Sigmoid colon (tissue), 7 donors: ENCODE measurements around the gene NIPAL3. TPM values are rescaled to one million over a fixed set of nuclear protein-coding genes. Genes with fewer than 3 reads are reported as not detected.

Experiments
- DNase-seq: peaks from one replicate; pipeline ENCODE4 v3.0.0-alpha.2; 2019
- H3K27ac ChIP-seq, 4 donors: fragments of 200-600 bp; sonication (generic); one replicate each; pipeline ENCODE4 v1.5.1; 2016 to 2019; ENCODE audit warnings: mild to moderate bottlenecking in 1 of 4
- H3K27me3 ChIP-seq, 3 donors: fragments of 200-600 bp; sonication (generic); one replicate each; pipeline ENCODE4 v1.5.1; 2019; ENCODE audit warnings: mild to moderate bottlenecking in 1 of 3
- H3K36me3 ChIP-seq, 4 donors: fragments of 200-600 bp; sonication (generic); one replicate each; pipeline ENCODE4 v1.5.1; 2016 to 2019
- H3K4me1 ChIP-seq, 4 donors: fragments of 200-600 bp; sonication (generic); one replicate each; pipeline ENCODE4 v1.5.1; 2017 to 2019
- H3K4me3 ChIP-seq, 4 donors: fragments of 200-600 bp; sonication (generic); one replicate each; pipeline ENCODE4 v1.5.1; 2017 to 2019; ENCODE audit warnings: mild to moderate bottlenecking in 2 of 4, moderate library complexity in 1 of 4
- H3K9me3 ChIP-seq, 4 donors: fragments of 200-600 bp in 3 of 4; sonication (generic) in 3 of 4; one replicate each; pipeline versions ENCODE4 v1.5.1 to v1.6.1; 2013 to 2019
- EP300 ChIP-seq, 4 donors: sonication (generic); formaldehyde crosslinking; IDR thresholded peaks; one replicate each; pipeline ENCODE4 v1.6.1; 2017; ENCODE audit warnings: antibody characterized with exemption in 4 of 4
- POLR2A ChIP-seq, 2 donors: fragments of 450-650 bp; IDR thresholded peaks; one replicate each; pipeline ENCODE4 v1.6.1; 2016; ENCODE audit warnings: antibody characterized with exemption in 2 of 2, mild to moderate bottlenecking in 2 of 2, moderate library complexity in 2 of 2
- POLR2AphosphoS5 ChIP-seq, 4 donors: sonication (generic); formaldehyde crosslinking; IDR thresholded peaks; one replicate each; pipeline ENCODE4 v1.6.1; 2017; ENCODE audit warnings: antibody characterized with exemption in 4 of 4
- WGBS, 2 donors: extraction: QIAGEN DNeasy Blood & Tissue Kit; methylation state at CpG; one replicate each; pipeline ENCODE4 v1.1.7; 2013; 5-methylcytosine and 5-hydroxymethylcytosine counted together
- intact Hi-C: fragments of 100-400 bp; cut with DNase I; formaldehyde crosslinking; loops from one replicate; pipeline ENCODE4 v1.15.1; 2023
- polyA plus RNA-seq, 3 donors: library from polyadenylated mRNA; stranded (reverse); fragments of 200-250 nt; gene quantifications; one replicate each; pipeline ENCODE4 v1.2.3, GENCODE V29; 2013
- total RNA-seq, 4 donors: library from RNA; depleted of rRNA; stranded (reverse); fragments of >200 nt; gene quantifications; one replicate each; pipeline ENCODE4 v1.1.0, GENCODE V29; 2016
- TF ChIP-seq, protein P1 (sequence below), 4 experiments: fragments of 450-650 bp in 3 of 4; fragments of 200-600 bp in 1 of 4; IDR thresholded peaks; one replicate each; pipeline ENCODE4 v1.5.1; 2016 to 2019; ENCODE audit warnings: antibody characterized with exemption in 4 of 4, mild to moderate bottlenecking in 3 of 4, moderate library complexity in 2 of 4
- donor health status: healthy with polysubstance abuse.
- donor health status: Bipolar disorder and iron deficiency.
- donor health status: healthy.

NIPAL3 gene
- total and polyA plus RNA-seq, 7 donors, result 5.8 to 53.2 (median 23.7) TPM

DNA sequence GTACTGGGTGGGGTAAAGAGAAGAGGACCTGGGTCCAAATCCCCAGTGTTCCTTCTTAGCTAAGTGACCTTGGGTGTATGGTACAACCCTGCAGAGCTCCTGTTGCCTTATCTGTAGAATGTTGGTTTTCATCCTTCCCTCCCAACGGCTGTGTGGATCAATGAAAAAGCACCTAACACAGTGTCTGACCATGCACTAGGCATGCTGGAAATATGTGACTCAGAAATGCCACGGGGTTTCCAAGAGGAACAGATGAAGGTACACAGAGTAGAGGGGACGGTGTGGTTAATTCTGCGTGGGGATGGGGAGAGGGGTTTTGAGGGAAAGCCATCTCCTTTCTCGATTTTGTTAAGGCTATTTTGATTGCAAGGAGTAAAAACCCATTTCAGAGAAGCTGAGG lies 8.6 kb downstream of the NIPAL3 start:
- TF ChIP-seq POLR2AphosphoS5 (IDR thresholded peaks at IDR 0.05), result no peak
- TF ChIP-seq, protein P1, sequence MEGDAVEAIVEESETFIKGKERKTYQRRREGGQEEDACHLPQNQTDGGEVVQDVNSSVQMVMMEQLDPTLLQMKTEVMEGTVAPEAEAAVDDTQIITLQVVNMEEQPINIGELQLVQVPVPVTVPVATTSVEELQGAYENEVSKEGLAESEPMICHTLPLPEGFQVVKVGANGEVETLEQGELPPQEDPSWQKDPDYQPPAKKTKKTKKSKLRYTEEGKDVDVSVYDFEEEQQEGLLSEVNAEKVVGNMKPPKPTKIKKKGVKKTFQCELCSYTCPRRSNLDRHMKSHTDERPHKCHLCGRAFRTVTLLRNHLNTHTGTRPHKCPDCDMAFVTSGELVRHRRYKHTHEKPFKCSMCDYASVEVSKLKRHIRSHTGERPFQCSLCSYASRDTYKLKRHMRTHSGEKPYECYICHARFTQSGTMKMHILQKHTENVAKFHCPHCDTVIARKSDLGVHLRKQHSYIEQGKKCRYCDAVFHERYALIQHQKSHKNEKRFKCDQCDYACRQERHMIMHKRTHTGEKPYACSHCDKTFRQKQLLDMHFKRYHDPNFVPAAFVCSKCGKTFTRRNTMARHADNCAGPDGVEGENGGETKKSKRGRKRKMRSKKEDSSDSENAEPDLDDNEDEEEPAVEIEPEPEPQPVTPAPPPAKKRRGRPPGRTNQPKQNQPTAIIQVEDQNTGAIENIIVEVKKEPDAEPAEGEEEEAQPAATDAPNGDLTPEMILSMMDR (IDR thresholded peaks at IDR 0.05), result no peak
- no peak for TF ChIP-seq POLR2A (IDR thresholded peaks at IDR 0.05)
- TF ChIP-seq EP300 (IDR thresholded peaks at IDR 0.05), result no peak
- Histone ChIP-seq H3K4me3 (no peak overlapping the region), H3K27me3 (no peaks in the 10 kb centered on the region), H3K9me3 (no peaks in the 10 kb centered on the region), H3K36me3 (peaks cover 0 to 40% (median 8%) of the 10 kb centered on the region in 4 donors), H3K4me1 (no peaks in the 10 kb centered on the region), H3K27ac (no peak overlapping the region)
- WGBS, 2 donors, result 79 to 86% methylated on average over 5 of the region's 5 CpGs
- no peak for DNase-seq
- intact Hi-C loops, result no loop called here

DNA sequence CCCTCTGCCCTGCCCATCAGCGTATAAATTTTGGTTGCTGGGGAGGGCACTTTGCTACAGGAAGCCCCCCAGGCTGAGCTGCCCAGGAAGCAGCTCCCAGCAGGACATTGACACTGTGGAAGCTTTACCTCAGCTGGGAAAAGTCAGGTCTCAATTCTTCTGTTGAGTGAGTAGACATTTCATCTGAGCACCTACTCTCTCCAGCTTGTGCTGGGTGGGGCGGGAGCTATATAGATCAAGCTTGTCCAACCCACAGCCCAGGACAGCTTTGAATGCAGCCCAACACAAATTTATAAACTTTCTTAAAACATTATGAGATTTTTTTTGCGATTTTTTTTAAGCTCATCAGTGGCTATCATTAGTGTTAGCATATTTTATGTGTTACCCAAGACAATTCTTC lies 9.4 kb downstream of the NIPAL3 start:
- TF ChIP-seq POLR2A (IDR thresholded peaks at IDR 0.05) (no peak), POLR2AphosphoS5 (IDR thresholded peaks at IDR 0.05) (no peak), EP300 (IDR thresholded peaks at IDR 0.05) (no peak)
- TF ChIP-seq, protein P1 (IDR thresholded peaks at IDR 0.05), result no peak
- Histone ChIP-seq H3K9me3 (no peaks in the 10 kb centered on the region), H3K36me3 (peaks cover 0 to 33% (median 6%) of the 10 kb centered on the region in 4 donors), H3K4me3 (no peak overlapping the region), H3K27me3 (no peaks in the 10 kb centered on the region), H3K27ac (no peak overlapping the region), H3K4me1 (no peaks in the 10 kb centered on the region)
- intact Hi-C loops, result no loop called here
- WGBS, 2 donors, result 49 to 87% methylated on average over 3 of the region's 3 CpGs
- no peak for DNase-seq

DNA sequence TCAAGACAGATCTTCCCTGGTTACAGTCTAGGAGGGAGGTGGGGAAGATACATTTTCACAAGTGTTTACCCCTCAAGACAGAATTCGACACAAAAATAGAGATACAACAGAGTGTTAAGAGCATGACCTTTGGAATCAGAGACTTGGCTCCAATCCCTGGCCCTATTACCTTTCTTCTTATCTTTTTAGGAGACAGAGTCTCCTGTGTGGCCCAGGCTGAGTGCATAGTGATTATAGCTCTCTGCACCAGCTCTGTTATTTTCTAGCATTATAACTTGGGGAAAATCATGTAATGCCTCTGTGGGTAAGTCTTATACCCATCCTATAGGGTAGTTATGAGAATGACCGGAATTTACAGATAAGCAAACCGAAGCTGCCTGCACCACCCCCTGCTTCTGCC lies 9.8 kb downstream of the NIPAL3 start:
- DNase-seq, result no peak

DNA sequence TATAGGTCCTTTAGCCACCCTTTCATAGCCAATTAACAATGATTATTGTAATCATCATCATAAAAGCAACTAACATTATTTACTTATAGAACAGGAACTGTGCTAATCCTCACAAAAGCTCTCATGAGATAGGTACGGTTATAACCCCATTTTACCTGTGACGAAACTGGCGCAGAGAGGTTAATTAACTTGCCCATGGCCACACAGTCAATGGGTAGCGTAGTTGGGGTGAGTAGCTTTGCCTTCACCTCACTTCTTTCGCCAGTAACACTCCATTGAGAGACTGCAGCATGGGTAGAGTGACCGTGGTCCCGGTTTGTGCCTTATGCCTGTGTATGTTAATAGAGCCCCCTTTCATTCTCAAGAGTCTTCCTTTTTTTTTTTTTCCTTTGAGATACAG lies 10.3 kb downstream of the NIPAL3 start:
- Histone ChIP-seq H3K27me3 (no peaks in the 10 kb centered on the region), H3K4me1 (no peaks in the 10 kb centered on the region), H3K4me3 (no peak overlapping the region), H3K27ac (no peak overlapping the region), H3K9me3 (no peaks in the 10 kb centered on the region), H3K36me3 (peaks cover 0 to 26% (median 6%) of the 10 kb centered on the region in 4 donors)
- no peak for TF ChIP-seq POLR2A (IDR thresholded peaks at IDR 0.05)
- WGBS, 2 donors, result 56 to 77% methylated on average over 7 of the region's 7 CpGs
- no peak for DNase-seq
- intact Hi-C loops, result no loop called here

More for the DNA sequence above, 9.8 kb downstream of the NIPAL3 start:
- peaks cover 0 to 31% (median 6%) of the 10 kb centered on the region in 4 donors for H3K36me3 ChIP-seq
- no peaks in the 10 kb centered on the region for H3K4me1 ChIP-seq
- no peak overlapping the region for H3K27ac ChIP-seq
- intact Hi-C loops, result no loop called here
- 24 to 65% methylated on average over 3 of the region's 3 CpGs for WGBS, 2 donors
- H3K9me3 ChIP-seq, result no peaks in the 10 kb centered on the region
- H3K27me3 ChIP-seq, result no peaks in the 10 kb centered on the region
- TF ChIP-seq EP300 (IDR thresholded peaks at IDR 0.05) (no peak), POLR2A (IDR thresholded peaks at IDR 0.05) (no peak), POLR2AphosphoS5 (IDR thresholded peaks at IDR 0.05) (no peak)
- TF ChIP-seq, protein P1 (IDR thresholded peaks at IDR 0.05), result no peak
- no peak overlapping the region for H3K4me3 ChIP-seq

DNA sequence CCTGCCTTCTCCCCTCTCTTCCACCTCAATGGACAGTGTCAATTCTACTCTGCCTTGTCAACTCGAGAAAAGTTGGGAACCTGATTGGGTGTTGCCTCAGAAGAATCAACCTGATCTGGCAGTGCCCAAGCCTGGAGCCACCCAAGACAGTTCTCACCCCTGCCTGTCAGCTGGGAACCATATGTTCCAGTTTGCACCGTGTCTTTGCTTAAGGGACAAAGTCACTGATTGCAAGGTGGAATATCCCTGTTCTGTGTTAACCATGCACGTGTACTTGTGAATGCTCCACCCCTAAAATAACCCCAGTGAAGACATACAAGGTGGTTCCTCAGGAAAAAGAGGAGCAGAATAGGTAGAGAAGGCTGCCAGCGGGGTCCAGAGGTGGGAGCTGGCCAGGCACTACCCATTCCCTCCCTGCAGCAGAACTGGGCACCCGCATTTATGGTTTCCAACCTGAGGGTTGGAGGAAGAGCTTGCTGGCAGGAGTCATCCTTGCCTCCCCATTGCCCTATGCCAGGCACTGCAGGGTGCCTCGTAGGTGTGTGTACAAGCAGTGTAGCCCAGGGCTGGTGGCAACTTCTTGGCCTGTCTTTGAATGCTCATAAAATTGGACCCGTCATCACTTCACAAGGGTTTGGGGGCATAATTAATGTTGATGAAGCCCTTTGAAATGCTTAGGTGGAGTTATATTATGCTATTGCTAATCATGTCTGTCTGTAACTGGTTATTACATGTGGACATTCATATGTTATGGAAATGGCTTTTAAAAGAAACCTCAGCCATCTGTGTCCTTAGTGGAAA lies 11.3 kb downstream of the NIPAL3 start:
- DNase-seq, result no peak
- Histone ChIP-seq H3K36me3 (peaks cover 0 to 16% (median 3%) of the 10 kb centered on the region in 4 donors), H3K4me3 (no peak overlapping the region), H3K4me1 (no peaks in the 10 kb centered on the region), H3K27ac (no peak overlapping the region), H3K9me3 (no peaks in the 10 kb centered on the region), H3K27me3 (no peaks in the 10 kb centered on the region)
- no peak for TF ChIP-seq POLR2A (IDR thresholded peaks at IDR 0.05)
- TF ChIP-seq, protein P1 (IDR thresholded peaks at IDR 0.05), result no peak
- intact Hi-C loops, result no loop called here
- WGBS, 2 donors, result 78 to 93% methylated on average over 7 of the region's 7 CpGs
